Epithelial cell of proximal tubule (primary cell): ENCODE results near the gene TYROBP. TPM values are rescaled to one million over a fixed set of nuclear protein-coding genes. Genes with fewer than 3 reads are reported as not detected.
"Not testable (repeated sequence)": the region's sequence is repeated elsewhere in the genome, so short reads cannot be mapped to it uniquely, and the experiment has no call there.

ENCODE experiments used
- DNase-seq: peaks from one replicate; pipeline ENCODE4 v3.0.0-alpha.2; 2011; ENCODE audit warnings: low read depth
- H3K4me3 ChIP-seq: 2 replicates; pipeline ENCODE4 v1.5.1; 2011; ENCODE audit warnings: low read depth, mild to moderate bottlenecking, low read length
- CTCF ChIP-seq: conservative IDR thresholded peaks from 2 replicates; pipeline ENCODE4 v1.5.1; 2012; ENCODE audit warnings: low read depth, mild to moderate bottlenecking, low read length
- total RNA-seq: library from RNA; depleted of rRNA; stranded (reverse); fragments of >200 nt; gene quantifications from 2 replicates; pipeline ENCODE4 v1.2.3, GENCODE V29; 2015

TYROBP gene
- total RNA-seq, result not detected in 2 replicates

GRCh38 chr19:35908010-35908441 is at the start of gene TYROBP:
Gene TYROBP, minus strand, starts transcription at chr19:35908295. Its CDS starts 67 bp downstream, at chr19:35908228.
- TF ChIP-seq CTCF, result no peak
- H3K4me3 ChIP-seq, result no peak within 1 kb of the TSS
- DNase-seq, result no peak

GRCh38 chr19:35957411-35957810 is 49.3 kb upstream of the TYROBP start:
- not testable (repeated sequence) for H3K4me3 ChIP-seq, DNase-seq

GRCh38 chr19:35955881-35956634 is 48.0 kb upstream of the TYROBP start:
- TF ChIP-seq CTCF, result no peak
- no peak for DNase-seq

GRCh38 chr19:35949131-35949530 is 41.0 kb upstream of the TYROBP start:
- no peak for TF ChIP-seq CTCF
- no peak for DNase-seq
- H3K4me3 ChIP-seq, result no peak overlapping the region

More at GRCh38 chr19:35955881-35956634, 48.0 kb upstream of the TYROBP start:
- no peak overlapping the region for H3K4me3 ChIP-seq

- no peak for TF ChIP-seq CTCF
- DNase-seq, result no peak
- H3K4me3 ChIP-seq, result no peak overlapping the region
These were observed 38.1 kb upstream of the TYROBP start for GRCh38 chr19:35946203-35946602.

GRCh38 chr19:35945121-35945790 is 37.2 kb upstream of the TYROBP start:
- H3K4me3 ChIP-seq, result no peak overlapping the region
- DNase-seq, result no peak
- no peak for TF ChIP-seq CTCF

- H3K4me3 ChIP-seq, result no peak overlapping the region
- TF ChIP-seq CTCF, result no peak
- DNase-seq, result no peak
These were observed 36.5 kb upstream of the TYROBP start for GRCh38 chr19:35944556-35944955.
